MCF 10A (cell line): ENCODE data around the gene TOPBP1. TPM values are rescaled to one million over a fixed set of nuclear protein-coding genes. Genes with fewer than 3 reads are reported as not detected.

Experiments used
- BruUV-seq: library from RNA; stranded (reverse); fragments of 400-500 nt; replicated peaks from 2 replicates; lab custom pipeline; 2021; lab: Mats Ljungman, UMichigan
- CTCF ChIA-PET: fragments of 300-600 bp; sonication (Branson Sonifier 250); formaldehyde crosslinking; extraction: SDS; loops from one replicate; lab custom pipeline; 2021; ENCODE audit warnings: antibody characterized with exemption, inconsistent platforms; lab: Yijun Ruan, JAX
- POLR2A ChIA-PET: fragments of 300-600, 350-650 bp; sonication (Branson Sonifier 250); formaldehyde crosslinking; extraction: SDS; loops from one replicate; lab custom pipeline; 2020; ENCODE audit warnings: antibody characterized with exemption, inconsistent platforms; lab: Yijun Ruan, JAX
- DNase-seq: peaks from one replicate; pipeline ENCODE4 v3.0.0-alpha.2; 2018; ENCODE audit not compliant: unreplicated experiment
- H3K27ac Mint-ChIP-seq: one replicate; pipeline ENCODE4 v1.8.0; 2022; ENCODE audit warnings: mild to moderate bottlenecking, low read depth, mixed read lengths; ENCODE audit not compliant: unreplicated experiment
- H3K27me3 Mint-ChIP-seq: one replicate; pipeline ENCODE4 v1.8.0; 2022; ENCODE audit warnings: mixed read lengths; ENCODE audit not compliant: insufficient read depth, unreplicated experiment
- H3K36me3 Mint-ChIP-seq: one replicate; pipeline ENCODE4 v1.8.0; 2022; ENCODE audit warnings: mild to moderate bottlenecking, moderate library complexity, mixed read lengths; ENCODE audit not compliant: insufficient read depth, unreplicated experiment
- H3K4me1 Mint-ChIP-seq: one replicate; pipeline ENCODE4 v1.8.0; 2022; ENCODE audit warnings: mixed read lengths; ENCODE audit not compliant: insufficient read depth, unreplicated experiment
- H3K4me3 Mint-ChIP-seq: one replicate; pipeline ENCODE4 v1.8.0; 2022; ENCODE audit warnings: mild to moderate bottlenecking, moderate library complexity, mixed read lengths; ENCODE audit not compliant: unreplicated experiment
- H3K9me3 Mint-ChIP-seq: one replicate; pipeline ENCODE4 v1.8.0; 2022; ENCODE audit warnings: mixed read lengths; ENCODE audit not compliant: unreplicated experiment
- intact Hi-C: fragments of 100-400 bp; cut with micrococcal nuclease; formaldehyde crosslinking; loops from 2 replicates; pipeline ENCODE4 v1.14.1; 2022
- total RNA-seq: library from RNA; stranded (reverse); gene quantifications from 2 replicates; pipeline ENCODE4 v1.2.3, GENCODE V29; 2022
- TF ChIP-seq, protein P1 (sequence below): fragments of 200-600 bp; IDR thresholded peaks from one replicate; pipeline ENCODE4 v1.8.0; 2022; ENCODE audit warnings: antibody characterized with exemption, mild to moderate bottlenecking; ENCODE audit not compliant: unreplicated experiment

The TOPBP1 gene
- total RNA-seq, 1 experiment from 2014 or later, result 27.7 TPM

DNA sequence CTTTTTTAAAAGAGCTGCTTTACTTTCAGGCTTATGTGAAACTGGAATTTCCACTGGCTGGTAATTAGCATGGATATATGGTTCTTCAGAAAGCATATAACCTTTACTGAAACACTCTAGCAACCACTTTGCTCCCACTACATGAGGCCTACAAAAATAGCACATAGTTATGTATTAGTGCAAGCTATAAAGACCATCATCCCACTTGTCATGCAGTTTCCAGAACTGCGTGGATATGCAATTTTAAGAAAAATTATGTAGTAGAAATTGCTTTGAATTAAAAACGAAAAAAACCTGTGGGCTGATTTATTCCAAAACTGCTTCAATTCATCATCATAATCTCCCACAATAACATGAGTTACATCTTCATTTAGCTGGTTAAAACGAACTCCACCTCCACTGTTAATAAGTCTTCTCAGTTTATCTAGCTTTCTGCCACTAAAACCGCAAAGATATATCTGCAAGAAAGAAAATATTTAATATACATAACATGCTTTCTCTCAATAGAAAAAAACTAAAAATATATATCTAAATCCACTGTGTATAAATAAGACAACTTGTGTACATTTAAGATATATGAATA lies 12.2 kb downstream of the TOPBP1 start:
- H3K27me3 Mint-ChIP-seq, result no peaks in the 10 kb centered on the region
- no peak overlapping the region for H3K27ac Mint-ChIP-seq
- intact Hi-C loops, result no loop called here
- no peak overlapping the region for H3K4me3 Mint-ChIP-seq
- H3K4me1 Mint-ChIP-seq, result peaks cover 6% of the 10 kb centered on the region
- ChIA-PET POLR2A (interaction anchor here (0.5 to 1.1 kb wide), 3 partner anchors 12 to 76 kb away, joined by 3 read pairs; partner anchors contain the start of genes CDV3 and TOPBP1), CTCF (interaction anchor here (0.7 to 1.2 kb wide), 7 partner anchors 9 to 924 kb away, joined by 3 to 5 read pairs (median 3); no protein-coding TSS in a partner anchor)
- H3K9me3 Mint-ChIP-seq, result no peaks in the 10 kb centered on the region
- DNase-seq, result no peak
- TF ChIP-seq, protein P1, sequence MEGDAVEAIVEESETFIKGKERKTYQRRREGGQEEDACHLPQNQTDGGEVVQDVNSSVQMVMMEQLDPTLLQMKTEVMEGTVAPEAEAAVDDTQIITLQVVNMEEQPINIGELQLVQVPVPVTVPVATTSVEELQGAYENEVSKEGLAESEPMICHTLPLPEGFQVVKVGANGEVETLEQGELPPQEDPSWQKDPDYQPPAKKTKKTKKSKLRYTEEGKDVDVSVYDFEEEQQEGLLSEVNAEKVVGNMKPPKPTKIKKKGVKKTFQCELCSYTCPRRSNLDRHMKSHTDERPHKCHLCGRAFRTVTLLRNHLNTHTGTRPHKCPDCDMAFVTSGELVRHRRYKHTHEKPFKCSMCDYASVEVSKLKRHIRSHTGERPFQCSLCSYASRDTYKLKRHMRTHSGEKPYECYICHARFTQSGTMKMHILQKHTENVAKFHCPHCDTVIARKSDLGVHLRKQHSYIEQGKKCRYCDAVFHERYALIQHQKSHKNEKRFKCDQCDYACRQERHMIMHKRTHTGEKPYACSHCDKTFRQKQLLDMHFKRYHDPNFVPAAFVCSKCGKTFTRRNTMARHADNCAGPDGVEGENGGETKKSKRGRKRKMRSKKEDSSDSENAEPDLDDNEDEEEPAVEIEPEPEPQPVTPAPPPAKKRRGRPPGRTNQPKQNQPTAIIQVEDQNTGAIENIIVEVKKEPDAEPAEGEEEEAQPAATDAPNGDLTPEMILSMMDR, result no peak
- peaks cover 76% of the 10 kb centered on the region for H3K36me3 Mint-ChIP-seq
- no TSS peak for BruUV-seq

DNA sequence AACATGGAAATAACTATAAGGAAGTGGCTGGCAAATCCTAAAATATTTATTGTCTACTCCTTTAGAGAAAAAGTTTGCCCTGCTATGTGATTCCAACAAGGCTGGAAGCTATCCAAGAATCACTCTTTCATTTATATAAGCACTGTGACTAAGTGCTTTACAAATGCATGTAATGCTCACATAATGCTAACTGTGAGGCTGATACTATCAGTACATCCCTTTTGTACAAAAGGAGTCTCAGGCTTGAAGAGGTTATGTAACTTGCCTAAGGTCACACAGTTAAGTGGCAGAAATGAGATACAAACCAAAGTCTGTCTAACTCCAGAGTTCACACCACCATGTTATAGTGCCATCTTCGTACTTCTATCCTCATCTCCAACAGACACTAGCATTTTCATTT lies 17.0 kb downstream of the TOPBP1 start:
- no TSS peak for BruUV-seq
- Mint-ChIP-seq H3K9me3 (no peaks in the 10 kb centered on the region), H3K4me3 (no peak overlapping the region), H3K4me1 (peaks cover 6% of the 10 kb centered on the region), H3K27ac (no peak overlapping the region), H3K27me3 (no peaks in the 10 kb centered on the region), H3K36me3 (peaks cover 66% of the 10 kb centered on the region)
- intact Hi-C loops, result no loop called here
- ChIA-PET POLR2A (interaction anchor here (0.6 to 1.8 kb wide), 2 partner anchors 17 to 27 kb away, joined by 3 to 6 read pairs; partner anchors contain the start of gene TOPBP1), CTCF (interaction anchor here (0.6 to 1.4 kb wide), 4 partner anchors 10 to 691 kb away, joined by 3 to 6 read pairs (median 4); no protein-coding TSS in a partner anchor)
- TF ChIP-seq, protein P1, result no peak
- DNase-seq, result peak; percentile 73

DNA sequence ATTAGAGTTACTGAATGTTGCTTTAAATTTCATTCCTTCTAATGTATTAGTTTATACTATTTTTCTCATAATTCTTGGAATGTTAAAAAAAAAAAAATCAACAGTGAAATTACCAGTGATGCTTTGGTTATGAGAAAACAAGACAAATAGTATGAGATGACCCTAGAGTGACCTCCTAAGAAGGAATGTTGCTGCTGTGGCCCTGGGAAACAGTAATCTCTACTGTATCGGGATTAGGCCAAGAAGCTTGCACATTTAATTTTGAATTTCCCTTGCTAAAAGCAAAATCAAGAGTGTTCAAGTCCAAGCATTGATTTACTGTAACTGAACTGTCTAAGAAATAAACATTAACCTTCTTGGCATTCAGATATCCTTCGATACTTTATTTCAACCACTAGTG lies 18.1 kb downstream of the TOPBP1 start:
- no TSS peak for BruUV-seq
- H3K36me3 Mint-ChIP-seq, result peaks cover 63% of the 10 kb centered on the region
- H3K4me1 Mint-ChIP-seq, result peaks cover 6% of the 10 kb centered on the region
- no peak overlapping the region for H3K4me3 Mint-ChIP-seq
- POLR2A ChIA-PET, result interaction anchor here (0.6 to 1.8 kb wide), 2 partner anchors 18 to 1226 kb away, joined by 4 to 6 read pairs; partner anchors contain the start of genes DNAJC13 and TOPBP1
- no peaks in the 10 kb centered on the region for H3K9me3 Mint-ChIP-seq
- H3K27me3 Mint-ChIP-seq, result no peaks in the 10 kb centered on the region
- no peak for DNase-seq
- intact Hi-C loops, result no loop called here
- no peak overlapping the region for H3K27ac Mint-ChIP-seq
- CTCF ChIA-PET, result interaction anchor here (1.4 kb wide), 1 partner anchor 9 kb away, joined by 6 read pairs; no protein-coding TSS in a partner anchor
- TF ChIP-seq, protein P1, result no peak

DNA sequence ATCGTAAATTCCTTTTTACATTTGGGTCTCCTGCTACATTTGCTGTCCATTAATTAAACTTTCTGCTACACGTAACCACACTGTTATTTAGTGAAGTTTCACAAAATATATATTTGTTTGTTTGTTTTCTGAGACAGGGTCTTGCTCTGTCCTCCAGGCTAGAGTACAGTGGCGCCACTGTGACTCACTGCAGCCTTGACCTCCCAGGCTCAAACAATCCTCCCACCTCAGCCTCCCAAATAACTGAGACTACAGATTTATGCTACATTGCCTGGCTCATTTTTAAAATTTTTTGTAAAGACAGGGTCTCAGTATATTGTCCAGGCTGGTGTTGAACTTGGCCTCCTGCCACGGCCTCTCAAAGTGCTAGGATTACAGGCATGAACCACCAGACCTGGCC lies 20.5 kb downstream of the TOPBP1 start:
- no peak overlapping the region for H3K4me3 Mint-ChIP-seq
- POLR2A ChIA-PET, result interaction anchor here (0.7 kb wide), 1 partner anchor 179 kb away, joined by 4 read pairs; no protein-coding TSS in a partner anchor
- H3K27me3 Mint-ChIP-seq, result no peaks in the 10 kb centered on the region
- CTCF ChIA-PET, result interaction anchor here (0.7 to 1.5 kb wide), 2 partner anchors 28 to 177 kb away, joined by 5 to 6 read pairs; no protein-coding TSS in a partner anchor
- DNase-seq, result no peak
- no peaks in the 10 kb centered on the region for H3K9me3 Mint-ChIP-seq
- peaks cover 66% of the 10 kb centered on the region for H3K36me3 Mint-ChIP-seq
- no TSS peak for BruUV-seq
- TF ChIP-seq, protein P1, result no peak
- H3K27ac Mint-ChIP-seq, result no peak overlapping the region
- intact Hi-C loops, result no loop called here
- peaks cover 6% of the 10 kb centered on the region for H3K4me1 Mint-ChIP-seq
